GM12878 (cell line): ENCODE measurements around the gene CHST8. TPM values are rescaled to one million over a fixed set of nuclear protein-coding genes. Genes with fewer than 3 reads are reported as not detected.

ENCODE experiments used
- ATAC-seq: fragments of 200-7000 bp; cut with Tn5 transposase; 3 replicates; pipeline ENCODE4 v1.9.1; 2020; ENCODE audit warnings: mild to moderate bottlenecking, moderate library complexity
- BruUV-seq: library from RNA; stranded (reverse); fragments of 400-500 nt; replicated peaks from 2 replicates; lab custom pipeline; 2021; lab: Mats Ljungman, UMichigan
- CTCF ChIA-PET: fragments of 300-600 bp; sonication (Branson Sonifier 250); formaldehyde crosslinking; extraction: SDS; loops from one replicate; lab custom pipeline; 2021; ENCODE audit warnings: inconsistent platforms; lab: Yijun Ruan, JAX
- POLR2A ChIA-PET: fragments of 350-600 bp; formaldehyde crosslinking; extraction: SDS; loops from one replicate; lab custom pipeline; 2021; ENCODE audit warnings: inconsistent platforms; lab: Charles Lee
- RAD21 ChIA-PET: fragments of 300-600 bp; sonication (Branson Sonifier 250); formaldehyde crosslinking; loops from one replicate; lab custom pipeline; 2023; ENCODE audit warnings: antibody characterized with exemption; ENCODE audit not compliant: unreplicated experiment; lab: Charles Lee
- SMC1A ChIA-PET: fragments of 300-600 bp; sonication (Branson Sonifier 250); formaldehyde crosslinking; loops from one replicate; lab custom pipeline; 2023; ENCODE audit not compliant: unreplicated experiment, uncharacterized antibody; lab: Charles Lee
- DNase-seq: peaks from one replicate; pipeline ENCODE4 v3.0.0-alpha.2; 2011; ENCODE audit warnings: low read depth, low spot score
- FAIRE-seq: peaks from 3 replicates; lab custom pipeline; 2011; peaks lifted over from hg19 to GRCh38; lab: Jason Lieb, UNC
- H2AFZ ChIP-seq: 2 replicates; pipeline ENCODE4 v1.6.0; 2011; ENCODE audit warnings: low read depth, low read length, control low read depth; ENCODE audit not compliant: control insufficient read depth
- H3K27ac ChIP-seq: 2 replicates; pipeline ENCODE4 v1.5.1; 2011; ENCODE audit warnings: control low read depth; ENCODE audit not compliant: control insufficient read depth, insufficient read depth
- H3K27me3 ChIP-seq, 2 experiments: replicated peaks in 1 of 2; 2 replicates each; pipeline versions ENCODE4 v1.6.0 to v1.6.1; 2011; ENCODE audit warnings: low read length in 1 of 2; ENCODE audit not compliant: control insufficient read depth in 2 of 2, insufficient read depth in 2 of 2
- H3K36me3 ChIP-seq, 2 experiments: 2 replicates each; pipeline ENCODE4 v1.5.1; 2011; ENCODE audit warnings: low read length in 1 of 2; ENCODE audit not compliant: control insufficient read depth in 2 of 2, insufficient read depth in 2 of 2
- H3K4me1 ChIP-seq: 2 replicates; pipeline ENCODE4 v1.6.1; 2011; ENCODE audit warnings: mild to moderate bottlenecking, low read length, moderate library complexity, mixed read lengths; ENCODE audit not compliant: control insufficient read depth, insufficient read depth
- H3K4me2 ChIP-seq: 2 replicates; pipeline ENCODE4 v1.6.0; 2011; ENCODE audit warnings: control low read depth; ENCODE audit not compliant: control insufficient read depth, insufficient read depth
- H3K4me3 ChIP-seq: fragments of 200-600 bp; sonication (generic); 2 replicates; pipeline ENCODE4 v1.5.1; 2016
- H3K79me2 ChIP-seq: 2 replicates; pipeline ENCODE4 v1.6.0; 2011; ENCODE audit warnings: low read length; ENCODE audit not compliant: control insufficient read depth, insufficient read depth
- H3K9ac ChIP-seq: 2 replicates; pipeline ENCODE4 v1.8.0; 2011; ENCODE audit warnings: low read length, control low read depth, mixed read lengths; ENCODE audit not compliant: control insufficient read depth, insufficient read depth
- H3K9me3 ChIP-seq: replicated peaks from 3 replicates; pipeline ENCODE4 v1.5.1; 2011; ENCODE audit warnings: mild to moderate bottlenecking, low read length; ENCODE audit not compliant: control insufficient read depth, insufficient read depth
- H4K20me1 ChIP-seq: 2 replicates; pipeline ENCODE4 v1.6.0; 2011; ENCODE audit not compliant: control insufficient read depth, insufficient read depth
- ATF2 ChIP-seq: IDR thresholded peaks from 2 replicates; pipeline ENCODE4 v1.6.1; 2012; ENCODE audit warnings: low read length, inconsistent platforms
- BRCA1 ChIP-seq: IDR thresholded peaks from 2 replicates; pipeline ENCODE4 v1.6.1; 2011; ENCODE audit warnings: low read depth, low read length, improper control_type of control experiment
- CBX5 ChIP-seq: sonication (generic); IDR thresholded peaks from 2 replicates; pipeline ENCODE4 v1.6.1; 2016; ENCODE audit warnings: low read depth, moderate library complexity, mild to moderate bottlenecking, inconsistent platforms
- CREB1 ChIP-seq: IDR thresholded peaks from 2 replicates; pipeline ENCODE4 v1.6.1; 2012; ENCODE audit warnings: low read depth, mild to moderate bottlenecking, inconsistent platforms
- CTCF ChIP-seq, 3 experiments: IDR thresholded peaks in 2 of 3; conservative IDR thresholded peaks in 1 of 3; 2 replicates each; pipeline ENCODE4 v1.5.1; 2011; ENCODE audit warnings: low read depth in 3 of 3, low read length in 3 of 3, mild to moderate bottlenecking in 3 of 3, control low read depth in 2 of 3, moderate library complexity in 2 of 3, inconsistent platforms in 1 of 3, mixed read lengths in 1 of 3; ENCODE audit not compliant: control insufficient read depth in 2 of 3, insufficient read depth in 1 of 3; ENCODE audit errors: extremely low read depth in 1 of 3
- EZH2 ChIP-seq: IDR thresholded peaks from 2 replicates; pipeline ENCODE4 v1.6.1; 2012; ENCODE audit warnings: low read depth, mild to moderate bottlenecking, control low read depth, inconsistent platforms, low read length, borderline replicate concordance; ENCODE audit not compliant: control insufficient read depth
- HDAC6 ChIP-seq: fragments of 200-600 bp; sonication (generic); IDR thresholded peaks from one replicate; pipeline ENCODE4 v1.8.0; 2017; ENCODE audit warnings: antibody characterized with exemption; ENCODE audit not compliant: unreplicated experiment
- IRF4 ChIP-seq: IDR thresholded peaks from 2 replicates; pipeline ENCODE4 v1.6.1; 2011; ENCODE audit warnings: low read depth, low read length
- KAT2A ChIP-seq: conservative IDR thresholded peaks from 2 replicates; pipeline ENCODE4 v1.6.1; 2011; ENCODE audit warnings: low read depth, low read length; ENCODE audit not compliant: control insufficient read depth
- KDM1A ChIP-seq: fragments of 200-600 bp; sonication (generic); IDR thresholded peaks from 2 replicates; pipeline ENCODE4 v1.6.1; 2016; ENCODE audit warnings: borderline replicate concordance
- NR2C2 ChIP-seq: IDR thresholded peaks from 2 replicates; pipeline ENCODE4 v1.6.1; 2011; ENCODE audit warnings: borderline replicate concordance, low read depth; ENCODE audit not compliant: control insufficient read depth, insufficient read length
- PAX8 ChIP-seq: fragments of 450-650 bp; IDR thresholded peaks from 2 replicates; pipeline ENCODE4 v1.6.1; 2017; ENCODE audit warnings: mild to moderate bottlenecking, moderate library complexity
- POLR2AphosphoS2 ChIP-seq: IDR thresholded peaks from 2 replicates; pipeline ENCODE4 v1.6.1; 2011; ENCODE audit warnings: low read depth, mild to moderate bottlenecking, low read length, improper control_type of control experiment, moderate library complexity
- PRDM15 ChIP-seq: fragments of 450-650 bp; formaldehyde crosslinking; IDR thresholded peaks from 2 replicates; pipeline ENCODE4 v1.4.0; 2020; ENCODE audit warnings: mild to moderate bottlenecking, moderate library complexity
- SUPT20H ChIP-seq: IDR thresholded peaks from 2 replicates; pipeline ENCODE4 v1.6.1; 2011; ENCODE audit warnings: low read depth, mild to moderate bottlenecking, low read length, moderate library complexity, borderline replicate concordance; ENCODE audit not compliant: control insufficient read depth
- SUZ12 ChIP-seq: fragments of 200-600 bp; sonication (generic); IDR thresholded peaks from one replicate; pipeline ENCODE4 v1.6.1; 2018; ENCODE audit warnings: antibody characterized with exemption, mild to moderate bottlenecking; ENCODE audit not compliant: unreplicated experiment
- TCF7 ChIP-seq: IDR thresholded peaks from 2 replicates; pipeline ENCODE4 v1.6.1; 2014; ENCODE audit warnings: antibody characterized with exemption, borderline replicate concordance
- WGBS: methylation state at CpG from one replicate; pipeline ENCODE4 v1.1.6; 2016; ENCODE audit warnings: low lambda C conversion rate; ENCODE audit not compliant: insufficient replicate concordance, insufficient coverage; ENCODE audit errors: missing lambda C conversion rate; 5-methylcytosine and 5-hydroxymethylcytosine counted together
- in situ Hi-C: fragments of 300-500 bp; cut with MboI; formaldehyde crosslinking; loops from 9 replicates; pipeline ENCODE4 v1.14.3; 2018; ENCODE audit warnings: mixed read lengths
- intact Hi-C: fragments of 100-400 bp; cut with micrococcal nuclease; formaldehyde crosslinking; loops from one replicate; pipeline ENCODE4 v1.14.2; 2022; ENCODE audit not compliant: unreplicated experiment
- polyA plus RNA-seq, 11 experiments: library from polyadenylated mRNA; depleted of rRNA in 4 of 11; unstranded in 6 of 11; stranded (reverse) in 5 of 11; fragments of >200 nt; fragmentation: Nextera tagmentation in 4 of 11; fragmentation: Illumina TruSeq in 1 of 11; extraction: Ambion mirVana in 4 of 11; extraction: Trizol in 1 of 11; gene quantifications; 1 replicate in 1 of 11; 2 replicates in 10 of 11; pipeline versions ENCODE4 v1.2.1 to v1.2.3, GENCODE V29; 2011 to 2016; ENCODE audit warnings: inconsistent platforms in 2 of 11, missing spikeins in 2 of 11, low read depth in 1 of 11
- total RNA-seq, 4 experiments: library from RNA; depleted of rRNA in 3 of 4; stranded (reverse); fragments of >200 nt in 3 of 4; fragmentation: Illumina TruSeq in 1 of 4; extraction: Trizol in 1 of 4; gene quantifications; 2 replicates each; pipeline versions ENCODE4 v1.2.1 to v1.2.3, GENCODE V29; 2013 to 2021

CHST8 gene
- total and polyA plus RNA-seq, 10 of the 15 experiments (the other 5 are each of a cell fraction or from before 2014, with no cell fraction given): 0.06 TPM; not detected in 9

- ChIA-PET RAD21 (no interaction called here), CTCF (no interaction called here), SMC1A (no interaction called here), POLR2A (no interaction called here)
- 18% methylated on average over 10 of the region's 10 CpGs for WGBS
- no peaks in the 10 kb centered on the region for H3K9me3 ChIP-seq
- intact Hi-C loops: no loop called here
- no peak for FAIRE-seq
- DNase-seq: no peak
- H3K27me3 ChIP-seq: no peaks in the 10 kb centered on the region; a peak in 1 of 4 replicates
- no peak overlapping the region for H2AFZ ChIP-seq
- no peaks in the 10 kb centered on the region for H3K4me1 ChIP-seq
- no peak for ATAC-seq
- BruUV-seq: no TSS peak
- no peaks in the 10 kb centered on the region for H3K79me2 ChIP-seq
- TF ChIP-seq NR2C2 (no peak), CTCF (IDR thresholded peaks at IDR 0.05 in 2 of 3, conservative IDR thresholded peaks at IDR 0.05 in 1 of 3; ENCODE audit: control insufficient read depth in 2 of 3, extremely low read depth in 1 of 3, insufficient read depth in 1 of 3, low read depth in 3 of 3, low read length in 3 of 3) (no peak), PRDM15 (CRISPR knock-in tag) (no peak), ATF2 (no peak), IRF4 (no peak), KAT2A (no peak), BRCA1 (no peak), CBX5 (no peak), TCF7 (no peak), EZH2 (no peak), KDM1A (no peak), HDAC6 (no peak), SUPT20H (no peak), SUZ12 (no peak), CREB1 (no peak), POLR2AphosphoS2 (no peak), PAX8 (no peak)
- no peak overlapping the region for H3K4me3 ChIP-seq
- in situ Hi-C loops: no loop called here
- H4K20me1 ChIP-seq: no peaks in the 10 kb centered on the region
- no peak overlapping the region for H3K9ac ChIP-seq
- H3K27ac ChIP-seq: no peak overlapping the region
- no peaks in the 10 kb centered on the region for H3K36me3 ChIP-seq
- H3K4me2 ChIP-seq: no peak overlapping the region
These were observed 53.0 kb downstream of the CHST8 start for GRCh38 chr19:33674626-33675367.
